HG03025 (cell line): ENCODE data around the gene OASL.
"Not testable (repeated sequence)": the region's sequence is repeated elsewhere in the genome, so short reads cannot be mapped to it uniquely, and the experiment has no call there.

Source experiments
- ATAC-seq: cut with Tn5 transposase; IDR thresholded peaks from one replicate; pipeline ENCODE4 v1.9.1; 2021; ENCODE audit warnings: mild to moderate bottlenecking, moderate library complexity; ENCODE audit not compliant: unreplicated experiment, low FRiP score

The OASL gene, protein sequence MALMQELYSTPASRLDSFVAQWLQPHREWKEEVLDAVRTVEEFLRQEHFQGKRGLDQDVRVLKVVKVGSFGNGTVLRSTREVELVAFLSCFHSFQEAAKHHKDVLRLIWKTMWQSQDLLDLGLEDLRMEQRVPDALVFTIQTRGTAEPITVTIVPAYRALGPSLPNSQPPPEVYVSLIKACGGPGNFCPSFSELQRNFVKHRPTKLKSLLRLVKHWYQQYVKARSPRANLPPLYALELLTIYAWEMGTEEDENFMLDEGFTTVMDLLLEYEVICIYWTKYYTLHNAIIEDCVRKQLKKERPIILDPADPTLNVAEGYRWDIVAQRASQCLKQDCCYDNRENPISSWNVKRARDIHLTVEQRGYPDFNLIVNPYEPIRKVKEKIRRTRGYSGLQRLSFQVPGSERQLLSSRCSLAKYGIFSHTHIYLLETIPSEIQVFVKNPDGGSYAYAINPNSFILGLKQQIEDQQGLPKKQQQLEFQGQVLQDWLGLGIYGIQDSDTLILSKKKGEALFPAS

DNA sequence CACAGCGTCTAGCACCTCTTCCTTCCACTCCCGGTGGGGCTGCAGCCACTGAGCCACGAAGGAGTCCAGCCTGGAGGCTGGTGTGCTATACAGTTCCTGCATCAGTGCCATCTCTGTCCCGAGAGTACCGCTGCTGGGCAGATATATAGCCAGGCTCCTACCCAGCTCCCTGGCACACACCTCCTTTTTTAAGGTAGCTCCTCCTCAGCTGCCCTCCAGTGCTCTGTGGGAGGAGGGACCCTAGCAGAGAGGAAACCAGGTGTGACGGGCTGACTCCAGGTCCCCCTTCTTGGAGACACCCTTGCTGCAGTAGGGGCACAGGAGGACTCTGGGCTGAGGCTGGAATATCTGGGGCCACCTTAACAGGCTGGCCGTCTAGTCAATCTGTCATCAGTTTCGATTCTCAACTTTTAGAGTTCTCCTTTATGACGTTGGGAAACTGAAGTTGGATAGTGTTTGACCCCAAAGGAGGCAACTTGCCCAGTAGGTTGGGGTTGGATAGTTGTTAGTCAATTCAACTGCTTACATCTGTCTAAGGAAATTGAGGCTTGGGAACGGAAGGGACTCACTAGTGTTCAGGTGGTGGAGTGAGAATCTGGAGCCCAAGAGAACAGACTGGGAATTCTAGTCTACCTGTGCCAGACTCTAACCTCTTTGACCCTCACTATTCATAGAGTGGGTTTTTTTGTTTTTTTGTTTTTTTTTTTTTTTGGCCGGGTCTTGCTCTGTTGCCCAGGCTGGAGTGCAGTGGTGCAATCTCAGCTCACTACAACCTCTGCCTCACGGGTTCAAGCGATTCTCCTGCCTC lies at the start of gene OASL:
Gene OASL, minus strand, starts transcription at position 386 of the 808 bp plus-strand sequence. Its CDS starts 275 bp downstream, at position 111.
- no peak for ATAC-seq

DNA sequence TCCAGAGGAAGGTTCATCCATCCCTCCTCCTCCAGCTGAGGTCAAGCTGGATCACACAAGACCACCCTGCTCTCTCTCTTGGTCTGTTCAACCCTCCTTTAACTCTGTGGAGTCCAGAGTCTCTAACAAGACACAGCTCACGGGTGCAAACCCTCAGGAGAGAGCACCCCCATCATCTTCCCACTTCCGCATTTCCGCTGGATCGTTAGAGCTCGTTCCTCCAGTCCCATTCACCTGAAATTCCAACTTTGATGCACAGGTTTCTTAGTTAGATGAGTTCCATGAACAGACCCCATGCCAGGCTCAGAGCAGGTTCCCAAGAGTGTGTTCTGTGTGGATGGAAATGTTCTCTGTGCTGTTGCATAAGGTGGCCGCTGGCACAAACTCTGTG lies 49.1 kb upstream of the OASL start:
- ATAC-seq = no peak

DNA sequence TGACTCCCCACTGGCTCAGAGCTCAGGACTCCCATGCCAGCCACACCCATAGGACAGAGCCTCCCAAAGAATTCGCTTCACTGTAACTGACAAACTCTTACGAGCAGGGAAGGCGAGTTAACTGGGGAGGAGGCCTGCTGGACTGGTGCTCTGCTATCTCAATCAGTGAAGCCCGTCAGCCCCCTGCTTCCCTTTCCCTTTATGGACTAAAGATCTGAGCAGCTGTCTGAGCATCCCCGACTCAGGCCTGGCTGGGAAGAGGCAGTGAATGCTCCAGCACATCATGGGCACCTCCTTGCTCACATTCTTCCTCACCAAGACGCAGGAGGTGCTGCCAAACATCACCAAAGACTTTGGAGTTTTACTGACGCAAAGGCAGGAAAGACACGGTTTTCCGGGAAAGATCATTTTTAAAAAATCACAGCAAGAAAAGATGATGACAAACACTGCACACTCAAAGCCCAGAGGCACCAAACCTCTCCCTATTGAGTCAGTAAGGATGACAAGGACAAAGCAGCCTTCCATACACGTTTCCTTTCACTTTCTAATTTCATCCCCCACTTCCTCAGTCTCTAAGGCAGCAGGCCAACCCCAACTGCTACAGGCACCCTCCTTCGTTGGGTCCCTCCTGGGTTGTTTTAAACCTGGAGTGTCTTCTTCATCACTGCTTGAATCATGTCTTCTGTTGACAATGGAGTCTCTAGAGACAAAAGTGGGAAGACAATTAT lies 48.6 kb upstream of the OASL start:
- no peak for ATAC-seq

DNA sequence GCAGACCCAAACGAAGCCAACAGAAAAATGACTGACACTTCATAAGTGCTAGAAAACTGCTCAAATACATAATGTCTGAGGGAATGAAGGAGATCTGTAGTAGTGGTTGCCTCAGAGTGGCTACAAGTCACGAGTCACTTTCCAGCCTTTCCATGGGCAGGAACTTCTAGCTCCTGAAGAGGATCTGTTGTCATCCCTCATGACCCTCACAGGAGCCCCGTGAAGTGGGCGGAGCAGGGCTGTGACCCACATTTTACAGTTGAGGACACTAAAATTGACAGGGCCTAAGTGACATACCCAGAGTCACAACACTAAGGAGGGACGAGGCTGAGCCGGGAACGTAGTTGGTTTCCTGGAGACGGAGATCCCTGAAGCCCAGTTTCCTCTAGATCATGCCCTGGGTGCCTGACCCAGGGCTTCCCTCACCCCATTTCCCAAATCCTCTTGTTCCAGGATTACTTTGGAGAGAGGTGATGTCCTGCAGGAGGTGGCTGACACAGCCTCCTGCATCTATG lies 47.8 kb upstream of the OASL start:
- ATAC-seq = no peak

DNA sequence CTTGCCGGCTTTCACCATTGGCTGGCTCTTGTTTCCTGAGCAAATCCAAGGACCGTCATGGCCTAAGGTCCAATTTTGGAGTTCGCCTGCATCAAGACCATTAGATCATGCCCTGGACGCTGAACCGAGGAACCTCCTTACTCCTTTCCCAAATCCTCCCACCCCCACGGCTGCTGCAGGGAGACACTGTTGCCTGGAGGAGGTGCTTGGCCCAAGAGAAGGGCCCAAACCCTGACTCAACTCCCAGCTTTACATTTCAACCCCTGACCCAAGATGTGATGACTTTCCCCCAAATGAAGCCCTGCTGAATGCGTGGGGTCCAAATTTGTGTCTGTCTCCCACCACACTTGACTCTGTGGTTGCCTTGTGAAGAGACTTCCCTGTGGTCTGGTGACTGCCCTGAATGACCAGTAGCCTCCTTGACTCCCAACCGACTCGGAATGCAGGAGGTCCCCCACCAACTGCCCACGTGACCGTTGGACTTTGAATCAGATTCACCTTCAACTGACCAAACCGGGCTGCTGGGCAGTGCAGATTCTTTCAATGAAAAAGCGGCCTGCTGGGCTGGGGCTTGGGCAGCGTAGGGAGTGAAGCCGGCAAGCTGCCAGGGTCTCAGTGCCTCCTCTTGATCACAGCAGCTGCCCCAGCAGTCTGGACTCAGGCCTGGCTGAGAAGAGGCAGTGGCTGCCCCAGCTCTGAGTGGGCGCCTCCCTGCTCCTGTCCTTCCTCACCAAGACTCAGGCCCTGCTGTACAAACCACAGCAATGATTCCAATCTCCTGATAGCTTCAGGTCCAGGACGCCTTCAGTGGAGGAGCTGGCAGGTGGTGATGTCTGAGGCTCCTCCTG lies 46.7 kb upstream of the OASL start:
- no peak for ATAC-seq

DNA sequence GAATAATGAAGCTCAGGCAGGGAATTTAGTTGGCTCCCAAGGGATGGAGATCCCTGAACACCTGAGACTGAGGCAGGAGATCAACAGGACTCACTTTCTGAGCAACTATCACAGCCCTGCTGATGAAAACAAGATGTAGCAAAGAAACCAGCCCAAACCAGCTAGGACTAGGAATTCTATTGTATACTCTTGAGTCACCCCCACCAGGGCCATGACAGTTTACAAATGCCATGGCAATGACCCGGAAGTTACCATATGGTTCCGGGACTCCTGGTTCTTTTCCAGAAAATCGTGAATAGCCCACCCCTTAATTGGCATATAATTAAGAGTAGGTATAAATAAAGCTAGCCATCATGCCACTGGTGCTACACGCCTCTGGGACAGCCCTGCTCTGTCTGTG lies 46.0 kb upstream of the OASL start:
- ATAC-seq = no peak

DNA sequence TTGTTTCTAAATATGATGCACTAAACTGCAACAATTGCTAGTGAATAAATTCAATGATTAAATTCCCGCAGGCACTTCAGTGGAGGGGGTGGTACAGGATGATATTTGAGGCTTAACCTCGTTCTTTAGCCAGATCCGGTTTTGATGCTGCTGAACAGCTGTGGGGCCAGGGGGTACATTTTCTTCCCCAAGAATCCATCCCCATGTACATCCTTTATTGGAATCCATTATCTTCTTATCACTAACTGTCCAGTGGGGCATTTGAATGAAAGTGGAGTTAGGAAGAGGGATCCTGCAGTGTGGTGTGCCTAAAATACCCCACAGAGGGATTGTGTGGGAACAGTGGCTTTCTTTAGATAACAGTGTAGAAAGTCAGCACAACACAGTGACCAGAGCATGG lies 45.2 kb upstream of the OASL start:
- ATAC-seq = no peak

DNA sequence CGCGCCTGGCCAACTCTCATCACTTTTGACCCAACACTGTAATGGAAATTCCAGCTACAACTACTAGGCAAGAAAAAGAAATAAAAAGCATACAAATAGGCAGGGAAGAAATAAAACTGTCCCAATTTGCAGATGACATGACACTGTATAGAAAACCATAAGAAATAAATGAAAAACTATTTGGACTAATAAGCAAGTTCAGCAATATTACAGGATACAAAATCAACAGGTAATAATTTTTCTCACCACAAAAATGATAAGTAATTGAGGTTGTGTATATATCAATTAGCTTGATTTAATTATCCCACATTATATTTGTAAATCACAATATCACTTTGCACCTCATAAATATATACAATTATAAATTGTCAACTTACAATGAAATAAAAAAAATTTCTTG lies 41.9 kb upstream of the OASL start:
- no peak for ATAC-seq

DNA sequence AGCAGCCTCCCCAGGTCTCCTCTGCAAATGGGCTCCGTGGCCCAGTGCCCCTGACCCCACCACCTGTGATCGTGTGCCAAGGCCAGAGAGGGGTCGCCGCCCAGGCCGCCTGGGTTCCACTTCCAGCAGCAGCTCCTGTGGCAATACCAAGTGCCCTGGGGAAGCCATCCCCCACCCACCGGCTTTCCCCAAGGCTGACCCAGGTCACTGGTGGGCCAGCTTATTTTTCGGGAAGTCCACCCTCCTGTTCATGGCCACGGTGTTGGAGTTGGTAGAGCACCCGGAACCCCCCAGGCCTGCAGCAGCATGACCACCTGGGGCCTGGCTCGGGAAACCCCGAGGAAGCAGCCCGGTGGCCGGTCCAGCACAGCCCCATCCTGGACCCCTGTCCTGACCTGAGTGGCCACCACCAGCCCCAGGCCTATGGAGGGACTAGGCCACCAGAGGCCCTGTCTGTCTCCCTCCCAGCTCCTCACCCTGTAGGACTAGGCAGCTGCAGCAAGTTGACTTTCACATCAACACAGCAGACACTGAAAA lies 40.8 kb upstream of the OASL start:
- ATAC-seq = no peak

DNA sequence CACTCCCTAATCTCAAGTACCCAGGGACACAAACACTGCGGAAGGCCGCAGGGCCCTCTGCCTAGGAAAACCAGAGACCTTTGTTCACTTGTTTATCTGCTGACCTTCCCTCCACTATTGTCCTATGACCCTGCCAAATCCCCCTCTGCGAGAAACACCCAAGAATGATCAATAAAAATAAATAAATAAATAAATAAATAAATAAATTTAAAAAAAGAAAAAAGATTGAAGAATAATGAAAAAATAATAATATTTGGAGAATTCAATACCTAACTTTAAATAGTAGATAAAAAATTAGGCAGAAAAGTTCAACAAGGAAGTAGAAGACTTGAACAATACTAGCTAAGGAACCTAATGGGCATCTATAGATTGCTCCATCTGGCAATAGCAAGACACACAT lies 38.4 kb upstream of the OASL start:
- not testable (repeated sequence) for ATAC-seq

DNA sequence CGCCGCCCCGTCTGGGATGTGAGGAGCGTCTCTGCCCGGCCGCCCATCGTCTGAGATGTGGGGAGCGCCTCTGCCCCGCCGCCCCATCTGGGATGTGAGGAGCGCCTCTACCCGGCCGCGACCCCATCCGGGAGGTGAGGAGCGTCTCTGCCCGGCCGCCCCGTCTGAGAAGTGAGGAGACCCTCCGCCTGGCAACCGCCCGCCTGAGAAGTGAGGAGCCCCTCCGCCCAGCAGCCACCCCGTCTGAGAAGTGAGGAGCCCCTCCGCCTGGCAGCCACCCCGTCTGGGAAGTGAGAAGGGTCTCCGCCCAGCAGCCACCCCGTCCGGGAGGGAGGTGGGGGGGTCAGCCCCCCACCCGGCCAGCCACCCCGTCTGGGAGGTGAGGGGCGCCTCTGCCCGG lies 36.9 kb upstream of the OASL start:
- ATAC-seq = not testable (repeated sequence)

DNA sequence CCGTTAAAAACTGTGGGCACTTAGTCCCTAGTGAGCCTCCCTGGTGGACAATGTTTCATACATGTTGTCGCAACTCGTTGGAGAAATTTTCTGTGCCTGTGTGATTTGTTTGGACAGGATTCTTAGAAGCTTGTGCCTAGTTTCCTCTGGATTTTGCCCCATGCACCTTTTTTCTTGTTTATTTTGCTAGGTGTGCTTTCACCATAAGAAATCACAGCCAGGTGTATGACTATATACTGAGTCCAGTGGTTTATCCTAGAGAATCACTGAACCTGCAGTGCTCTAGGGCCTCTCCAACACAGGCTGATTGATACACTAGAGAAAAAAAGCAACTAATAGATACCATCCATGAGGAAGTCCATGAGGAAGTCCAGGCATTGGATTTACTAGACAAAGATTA lies 33.1 kb upstream of the OASL start:
- ATAC-seq = no peak

DNA sequence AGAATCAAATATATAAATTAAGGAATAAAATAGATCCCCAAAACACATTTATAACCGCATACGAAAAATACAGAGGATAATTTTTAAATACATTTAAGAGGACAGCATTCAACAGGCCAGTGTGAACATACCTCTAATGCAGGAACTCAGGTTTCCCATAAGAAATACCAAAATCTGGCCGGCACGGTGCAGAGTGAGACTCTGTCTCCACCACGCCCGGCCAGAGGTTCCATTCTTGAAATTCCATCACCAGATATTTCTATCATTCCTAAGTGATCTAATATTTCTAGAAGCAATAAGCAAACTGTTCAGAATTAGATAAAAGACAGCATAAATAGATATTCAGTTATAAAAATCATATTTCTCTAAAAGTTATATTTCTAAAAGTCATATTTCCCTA lies 30.2 kb upstream of the OASL start:
- no peak for ATAC-seq

DNA sequence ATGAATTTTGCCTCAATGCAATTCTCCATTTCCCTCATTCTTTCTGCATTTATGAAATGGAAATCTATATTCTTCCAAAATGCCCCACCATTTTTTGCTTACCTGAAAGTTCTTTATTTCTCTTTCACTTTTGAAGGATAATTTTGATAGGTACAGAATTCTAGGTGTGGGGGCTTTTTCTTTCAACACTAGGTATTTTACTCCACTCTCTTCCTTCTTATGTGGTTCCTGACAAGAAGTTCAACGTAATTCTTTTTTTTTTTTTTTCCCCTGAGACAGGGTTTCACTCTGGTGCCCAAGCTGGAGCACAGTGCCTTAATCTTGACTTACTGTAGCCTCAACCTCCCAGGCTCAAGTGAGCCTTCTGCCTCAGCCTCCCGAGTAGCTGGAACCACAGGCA lies 26.3 kb upstream of the OASL start:
- ATAC-seq = no peak

DNA sequence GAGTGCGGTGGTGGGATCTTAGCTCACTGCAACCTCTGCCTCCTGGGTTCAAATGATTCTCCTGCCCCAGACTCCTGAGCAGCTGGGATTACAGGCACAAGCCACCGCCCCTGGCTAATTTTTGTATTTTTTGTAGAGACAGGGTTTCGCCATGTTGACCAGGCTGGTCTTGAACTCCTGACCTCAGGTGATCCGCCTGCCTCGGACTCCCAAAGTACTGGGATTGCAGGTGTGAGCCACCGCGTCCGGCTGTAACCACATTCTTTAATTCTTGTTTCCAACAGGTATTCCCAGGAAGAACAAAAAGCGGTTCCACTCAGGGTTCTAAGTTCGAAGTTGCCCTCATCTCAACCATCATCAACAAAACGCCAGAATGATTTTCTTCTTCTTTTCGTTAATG lies 25.5 kb upstream of the OASL start:
- not testable (repeated sequence) for ATAC-seq

DNA sequence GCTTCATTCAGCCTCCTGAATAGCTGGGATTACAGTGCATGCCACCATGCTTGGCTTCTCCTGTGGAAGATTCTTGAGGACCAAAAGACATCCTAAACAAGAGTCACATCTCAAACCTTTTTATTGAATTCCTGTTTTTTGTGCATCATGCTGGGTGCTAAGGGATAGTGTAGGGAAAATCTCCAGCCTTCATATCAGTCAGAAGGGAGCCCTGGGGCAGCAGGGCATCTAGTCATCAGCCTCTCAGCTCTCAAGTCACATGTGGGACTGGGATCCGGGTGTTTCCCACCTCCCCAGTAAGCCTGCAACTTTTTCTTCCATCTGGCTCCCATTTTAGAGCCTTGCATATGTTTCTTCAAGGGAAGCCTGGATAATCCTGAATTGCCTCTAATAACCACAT lies 25.1 kb upstream of the OASL start:
- ATAC-seq = no peak

DNA sequence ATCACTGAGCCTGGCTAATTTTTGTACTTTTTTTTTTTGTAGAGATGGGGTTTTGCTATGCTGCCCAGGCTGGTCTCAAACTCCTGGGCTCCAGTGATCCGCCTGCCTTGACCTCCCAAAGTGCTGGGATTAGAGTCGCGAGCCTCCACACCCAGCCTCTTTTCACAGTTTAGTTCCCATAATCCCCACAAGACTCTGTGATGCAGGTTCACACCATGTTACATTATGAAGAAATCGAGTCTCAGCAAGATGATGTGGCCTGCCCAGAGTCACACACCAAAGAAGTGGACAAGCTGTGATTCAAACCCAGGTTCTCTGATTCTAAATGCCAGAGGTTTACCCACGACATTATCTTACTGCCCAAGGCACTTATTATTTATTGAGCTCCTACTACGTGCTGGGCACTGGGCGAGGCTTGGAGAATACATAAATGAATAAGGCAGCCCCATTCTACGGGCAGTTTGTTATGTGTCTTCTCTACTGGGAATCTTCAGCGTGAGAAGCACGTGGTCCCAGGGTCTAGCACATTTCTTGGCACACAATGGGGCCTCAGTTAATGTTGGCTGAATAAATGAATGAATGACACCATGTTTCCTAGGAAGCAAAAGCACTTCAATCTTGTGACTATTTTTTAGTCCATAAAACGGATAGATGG lies 23.5 kb upstream of the OASL start:
- ATAC-seq = no peak

DNA sequence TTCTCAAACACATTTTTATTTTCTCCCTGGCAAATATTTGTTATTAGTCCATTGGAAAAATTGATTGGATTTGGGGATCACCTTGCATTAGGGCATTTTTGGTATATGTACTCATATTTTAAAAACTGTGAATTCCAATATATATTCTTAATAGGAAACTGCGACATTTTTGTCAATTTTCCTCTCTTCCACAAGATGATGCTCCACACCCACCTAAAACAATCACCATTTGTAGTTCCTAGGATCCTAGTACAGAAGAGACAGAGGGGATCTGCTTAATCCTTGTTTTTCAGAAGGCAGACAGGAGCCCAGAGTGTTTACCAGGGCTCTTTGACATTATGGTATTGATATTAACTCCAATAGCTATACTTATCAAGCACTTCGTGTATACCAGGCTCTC lies 22.8 kb upstream of the OASL start:
- no peak for ATAC-seq
